Keratinocyte (primary cell): Measurements from ENCODE around the gene TCF7.

Source experiments
- CTCF ChIP-seq, 3 experiments: IDR thresholded peaks in 1 of 3; conservative IDR thresholded peaks in 1 of 3; optimal IDR thresholded peaks in 1 of 3; 2 replicates in 2 of 3; 3 replicates in 1 of 3; pipeline versions ENCODE3 to v1.5.1; 2011; ENCODE audit warnings: low read length in 3 of 3, mild to moderate bottlenecking in 3 of 3, moderate library complexity in 2 of 3, control low read depth in 1 of 3, inconsistent platforms in 1 of 3; ENCODE audit not compliant: insufficient read depth in 2 of 3; ENCODE audit errors: extremely low read depth in 1 of 3
- EZH2 ChIP-seq: IDR thresholded peaks from one replicate; pipeline ENCODE4 v1.6.1; 2012; ENCODE audit warnings: inconsistent platforms, mild to moderate bottlenecking, low read length, moderate library complexity

GRCh38 chr5:134113902-134114875, at the start of gene TCF7:
- TF ChIP-seq CTCF (optimal IDR thresholded peaks at IDR 0.05 in 1 of 3, IDR thresholded peaks at IDR 0.05 in 1 of 3, conservative IDR thresholded peaks at IDR 0.05 in 1 of 3; ENCODE audit: extremely low read depth in 1 of 3, insufficient read depth in 2 of 3, low read length in 3 of 3) (no peak), EZH2 (no peak)
